Spleen (tissue), 11 donors: ENCODE measurements around the gene CXorf66. TPM values are rescaled to one million over a fixed set of nuclear protein-coding genes. Genes with fewer than 3 reads are reported as not detected.

Experiments
- DNase-seq: peaks from one replicate; pipeline ENCODE4 v3.0.0-alpha.2; 2020
- H3K27ac ChIP-seq, 8 donors: fragments of 200-600 bp; sonication (generic) in 7 of 8; 1 replicate in 4 of 8; 2 replicates in 4 of 8; pipeline versions ENCODE4 v1.5.0 to v1.8.0; 2016 to 2021; ENCODE audit warnings: inconsistent platforms in 4 of 8, mild to moderate bottlenecking in 4 of 8, moderate library complexity in 1 of 8
- H3K27me3 ChIP-seq, 7 donors: fragments of 200-600 bp; sonication (generic) in 6 of 7; replicated peaks in 1 of 7; 1 replicate in 4 of 7; 2 replicates in 3 of 7; pipeline versions ENCODE4 v1.5.0 to v1.8.0; 2016 to 2021; ENCODE audit warnings: inconsistent platforms in 3 of 7, mild to moderate bottlenecking in 1 of 7
- H3K36me3 ChIP-seq, 6 donors: fragments of 200-600 bp; sonication (generic) in 5 of 6; 1 replicate in 4 of 6; 2 replicates in 2 of 6; pipeline versions ENCODE4 v1.5.0 to v1.8.0; 2016 to 2021; ENCODE audit warnings: inconsistent platforms in 2 of 6
- H3K4me1 ChIP-seq, 6 donors: fragments of 200-600 bp; sonication (generic) in 5 of 6; 1 replicate in 3 of 6; 2 replicates in 3 of 6; pipeline versions ENCODE4 v1.5.0 to v1.8.0; 2016 to 2021; ENCODE audit warnings: inconsistent platforms in 3 of 6
- H3K4me3 ChIP-seq, 8 donors: fragments of 200-600 bp; sonication (generic) in 7 of 8; 1 replicate in 4 of 8; 2 replicates in 4 of 8; pipeline versions ENCODE4 v1.5.0 to v1.8.0; 2016 to 2021; ENCODE audit warnings: inconsistent platforms in 4 of 8, mild to moderate bottlenecking in 4 of 8, moderate library complexity in 2 of 8
- H3K9me3 ChIP-seq, 8 donors: fragments of 200-600 bp; sonication (generic) in 7 of 8; 1 replicate in 4 of 8; 2 replicates in 4 of 8; pipeline versions ENCODE4 v1.5.0 to v1.8.0; 2016 to 2021; ENCODE audit warnings: inconsistent platforms in 4 of 8
- POLR2A ChIP-seq, 3 donors: fragments of 450-650 bp; IDR thresholded peaks; one replicate each; pipeline ENCODE4 v1.5.1; 2017; ENCODE audit warnings: antibody characterized with exemption in 3 of 3, mild to moderate bottlenecking in 1 of 3
- POLR2AphosphoS5 ChIP-seq, 3 donors: sonication (generic); formaldehyde crosslinking; IDR thresholded peaks; one replicate each; pipeline ENCODE4 v1.5.1; 2017; ENCODE audit warnings: antibody characterized with exemption in 3 of 3
- WGBS, 5 donors: extraction: QIAGEN DNeasy Blood & Tissue Kit in 3 of 5; methylation state at CpG; one replicate each; pipeline versions ENCODE4 v1.1.5 to v1.1.7; 2013 to 2018; 5-methylcytosine and 5-hydroxymethylcytosine counted together
- intact Hi-C: fragments of 100-400 bp; cut with DNase I; formaldehyde crosslinking; loops from one replicate; pipeline ENCODE4 v1.15.0; 2023; ENCODE audit warnings: low total_unique reads
- microRNA-seq, 3 donors: library from miRNA; unstranded; fragments of <30 nt; microRNA quantifications; one replicate each; pipeline versions ENCODE4 to v1.1.0, GENCODE V29; 2019 to 2020
- polyA plus RNA-seq, 3 donors: library from polyadenylated mRNA; stranded (reverse); fragments of 200-250 nt; gene quantifications; one replicate each; pipeline ENCODE4 v1.2.1, GENCODE V29; 2013
- small RNA-seq, 4 donors: library from RNA; depleted of rRNA; stranded (forward); fragments of <200 nt; gene quantifications; one replicate each; pipeline ENCODE3, GENCODE V24; 2016
- total RNA-seq, 7 donors: library from RNA; depleted of rRNA in 3 of 7; stranded (reverse); fragments of >200 nt in 3 of 7; fragmentation: NEBNext Ultra II Directional in 4 of 7; extraction: Animal tissue kit (Norgen Biotek cat#: 25700) in 4 of 7; gene quantifications; one replicate each; pipeline versions ENCODE4 v1.1.0 to v1.2.1, GENCODE V29; 2016 to 2021
- TF ChIP-seq, protein P1 (sequence below), 11 experiments: fragments of 200-600 bp in 7 of 11; fragments of 450-650 bp in 4 of 11; sonication (generic) in 4 of 11; IDR thresholded peaks in 8 of 11; conservative IDR thresholded peaks in 3 of 11; 1 replicate in 7 of 11; 2 replicates in 4 of 11; pipeline versions ENCODE4 v1.4.0 to v1.8.0; 2016 to 2021; ENCODE audit warnings: antibody characterized with exemption in 11 of 11, inconsistent platforms in 4 of 11, mild to moderate bottlenecking in 1 of 11
- donor health status: healthy with polysubstance abuse.
- donor health status: DM: no; HTN: no; CAD: no; lungs with moderate emphysema.
- donor health status: DM: no; HTN: no; CAD: no.
- donor health status: Bipolar disorder and iron deficiency.
- donor health status: healthy.
- donor health status: DM: no; HTN: no; CAD: no.
- donor health status: DM: yes; HTN: yes; CAD: no.

Gene CXorf66
- total and polyA plus RNA-seq, 10 donors: not detected

DNA sequence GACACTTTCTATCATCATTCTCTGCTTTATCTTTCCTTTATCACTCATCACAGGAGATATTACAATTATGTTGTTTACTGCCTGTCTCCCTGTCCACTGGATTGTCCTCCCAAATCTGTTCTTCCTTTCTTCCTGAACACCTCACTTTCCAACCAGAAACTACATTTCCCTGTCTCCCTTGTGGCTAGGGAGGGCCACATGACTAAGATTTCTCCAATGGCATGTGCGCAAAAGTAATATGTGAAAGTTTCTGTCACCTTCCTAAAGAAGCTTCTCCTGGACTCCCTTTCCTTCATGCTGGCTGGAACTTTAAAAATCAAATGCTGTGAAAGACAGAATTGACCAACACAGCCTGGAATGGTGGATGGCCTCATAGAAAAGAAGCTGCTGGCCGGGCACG lies 58.2 kb downstream of the CXorf66 start:
- TF ChIP-seq, protein P1, sequence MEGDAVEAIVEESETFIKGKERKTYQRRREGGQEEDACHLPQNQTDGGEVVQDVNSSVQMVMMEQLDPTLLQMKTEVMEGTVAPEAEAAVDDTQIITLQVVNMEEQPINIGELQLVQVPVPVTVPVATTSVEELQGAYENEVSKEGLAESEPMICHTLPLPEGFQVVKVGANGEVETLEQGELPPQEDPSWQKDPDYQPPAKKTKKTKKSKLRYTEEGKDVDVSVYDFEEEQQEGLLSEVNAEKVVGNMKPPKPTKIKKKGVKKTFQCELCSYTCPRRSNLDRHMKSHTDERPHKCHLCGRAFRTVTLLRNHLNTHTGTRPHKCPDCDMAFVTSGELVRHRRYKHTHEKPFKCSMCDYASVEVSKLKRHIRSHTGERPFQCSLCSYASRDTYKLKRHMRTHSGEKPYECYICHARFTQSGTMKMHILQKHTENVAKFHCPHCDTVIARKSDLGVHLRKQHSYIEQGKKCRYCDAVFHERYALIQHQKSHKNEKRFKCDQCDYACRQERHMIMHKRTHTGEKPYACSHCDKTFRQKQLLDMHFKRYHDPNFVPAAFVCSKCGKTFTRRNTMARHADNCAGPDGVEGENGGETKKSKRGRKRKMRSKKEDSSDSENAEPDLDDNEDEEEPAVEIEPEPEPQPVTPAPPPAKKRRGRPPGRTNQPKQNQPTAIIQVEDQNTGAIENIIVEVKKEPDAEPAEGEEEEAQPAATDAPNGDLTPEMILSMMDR (IDR thresholded peaks at IDR 0.05 in 8 of 11, conservative IDR thresholded peaks at IDR 0.05 in 3 of 11): no peak
- TF ChIP-seq POLR2A (IDR thresholded peaks at IDR 0.05): no peak
- no peak for TF ChIP-seq POLR2AphosphoS5 (IDR thresholded peaks at IDR 0.05)
- no peaks in the 10 kb centered on the region for H3K9me3 ChIP-seq
- no peaks in the 10 kb centered on the region for H3K36me3 ChIP-seq
- H3K27ac ChIP-seq: no peak overlapping the region
- intact Hi-C loops: no loop called here
- H3K4me3 ChIP-seq: no peak overlapping the region
- WGBS, 5 donors: 89 to 100% (median 96%) methylated on average over 3 of the region's 3 CpGs
- H3K27me3 ChIP-seq: no peaks in the 10 kb centered on the region
- H3K4me1 ChIP-seq: peaks cover 0 to 25% (median 15%) of the 10 kb centered on the region in 6 donors
- DNase-seq: no peak

DNA sequence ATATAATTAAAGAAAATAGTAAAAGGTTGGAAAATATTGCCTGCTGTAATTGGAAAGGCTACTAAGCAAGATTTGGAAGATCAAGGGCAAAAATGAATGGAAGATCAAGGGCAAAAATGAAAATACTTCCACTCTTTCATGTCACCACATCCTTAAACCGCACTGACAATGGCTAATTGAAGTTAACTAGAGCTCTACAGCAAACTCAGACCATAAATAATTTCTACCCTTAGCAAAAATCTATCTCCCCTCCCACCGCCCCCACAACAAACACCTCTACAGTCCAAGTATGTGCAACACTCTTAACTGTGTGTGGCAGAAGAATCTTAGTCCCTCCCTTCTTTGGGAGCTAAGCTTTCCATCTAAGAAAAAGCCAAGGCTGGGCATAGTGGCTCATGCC lies 59.6 kb downstream of the CXorf66 start:
- Histone ChIP-seq H3K27me3 (no peaks in the 10 kb centered on the region), H3K27ac (no peak overlapping the region), H3K36me3 (no peaks in the 10 kb centered on the region), H3K9me3 (no peaks in the 10 kb centered on the region), H3K4me1 (peaks cover 0 to 25% (median 15%) of the 10 kb centered on the region in 6 donors), H3K4me3 (no peak overlapping the region)
- intact Hi-C loops: no loop called here
- no peak for DNase-seq
- 69 to 91% (median 75%) methylated on average over 2 of the region's 2 CpGs for WGBS, 5 donors
- TF ChIP-seq, protein P1 (IDR thresholded peaks at IDR 0.05 in 8 of 11, conservative IDR thresholded peaks at IDR 0.05 in 3 of 11): no peak
- TF ChIP-seq POLR2AphosphoS5 (IDR thresholded peaks at IDR 0.05) (no peak), POLR2A (IDR thresholded peaks at IDR 0.05) (no peak)

Small RNA genes within 50 kb of the gene (microRNA-seq; reads per million reads assigned to microRNA genes)
- gene MIR505: 148 to 231 (median 190) reads per million in 3 donors

Small RNA genes within 50 kb of the gene (small RNA-seq; reads per million reads assigned to genes)
- gene MIR505 (1.4 to 3.3 (median 2.1) reads per million in 4 donors), gene RF00425 (0 to 0.07 (median 0) reads per million in 4 donors)

Other genes with a start within 250 kb of the CXorf66 start
- 10 to 100 TPM; 21.2 to 52.2 (median 32.5) TPM for gene ATP11C, start 32.5 kb downstream of the CXorf66 start, total RNA-seq
- 1 to 10 TPM; 6.0 to 8.3 (median 8.2) TPM for gene ATP11C, start 32.5 kb downstream of the CXorf66 start, polyA plus RNA-seq